ENCODE measurements around the gene PRDM2.

- no peak for TF ChIP-seq YY1 (IDR thresholded peaks at IDR 0.05; ENCODE audit: insufficient read depth, insufficient read length)
- no peak for TF ChIP-seq ZNF274 (IDR thresholded peaks at IDR 0.05; ENCODE audit: low read depth, low read length)
- TF ChIP-seq SUZ12 (IDR thresholded peaks at IDR 0.05; ENCODE audit: extremely low read depth, insufficient read depth, insufficient read length): no peak
Measured at GRCh38 chr1:13682444-13682843, 17.5 kb upstream of the PRDM2 start.

Data from NT2/D1 (cell line).